SU-DHL-6 (cell line): ENCODE measurements around the gene PLAC8L1.

Experiments used
- H2AFZ ChIP-seq: fragments of 200-600 bp; sonication (generic); 2 replicates; pipeline ENCODE4 v1.6.1; 2014; ENCODE audit warnings: low read depth, mild to moderate bottlenecking, moderate library complexity, mixed read lengths, antibody characterized with exemption, low read length; ENCODE audit not compliant: severe bottlenecking
- H3F3A ChIP-seq: fragments of 200-600 bp; shearing (Covaris generic); 2 replicates; pipeline ENCODE4 v1.6.0; 2016; ENCODE audit warnings: antibody characterized with exemption, mild to moderate bottlenecking; ENCODE audit not compliant: insufficient read depth
- H3K27ac ChIP-seq: fragments of 200-600 bp; sonication (generic); 2 replicates; pipeline ENCODE4 v1.5.1; 2016; ENCODE audit warnings: low read depth, mild to moderate bottlenecking, low read length, moderate library complexity, mixed read lengths
- H3K27me3 ChIP-seq: fragments of 200-600 bp; sonication (generic), shearing (Covaris generic); 2 replicates; pipeline ENCODE4 v1.6.0; 2014; ENCODE audit warnings: mild to moderate bottlenecking, low read length
- H3K36me3 ChIP-seq: fragments of 200-600 bp; sonication (generic); 2 replicates; pipeline ENCODE4 v1.6.1; 2014; ENCODE audit warnings: mild to moderate bottlenecking, low read length, mixed read lengths
- H3K4me2 ChIP-seq: fragments of 300-600, 200-600 bp; shearing (Covaris generic), sonication (generic); 2 replicates; pipeline ENCODE4 v1.6.0; 2014; ENCODE audit warnings: low read length, low read depth, mild to moderate bottlenecking; ENCODE audit not compliant: poor library complexity, severe bottlenecking
- H3K4me3 ChIP-seq: fragments of 200-600 bp; sonication (generic); 2 replicates; pipeline ENCODE4 v1.5.1; 2014; ENCODE audit warnings: antibody characterized with exemption, low read length, mild to moderate bottlenecking, mixed read lengths; ENCODE audit not compliant: insufficient read depth, poor library complexity, severe bottlenecking
- H3K79me2 ChIP-seq: fragments of 200-600 bp; sonication (generic); 2 replicates; pipeline ENCODE4 v1.6.1; 2014; ENCODE audit warnings: mild to moderate bottlenecking, low read length, moderate library complexity; ENCODE audit not compliant: insufficient read depth
- H3K9ac ChIP-seq: fragments of 200-600 bp; sonication (generic); 2 replicates; pipeline ENCODE4 v1.7.0; 2014; ENCODE audit warnings: mild to moderate bottlenecking, low read length
- H3K9me2 ChIP-seq: fragments of 200-600 bp; sonication (generic); replicated peaks from 2 replicates; pipeline ENCODE4 v1.6.1; 2014; ENCODE audit warnings: low read length; ENCODE audit not compliant: insufficient read depth
- H3K9me3 ChIP-seq: fragments of 200-600 bp; sonication (generic); 2 replicates; pipeline ENCODE4 v1.6.1; 2014; ENCODE audit warnings: low read length, mixed read lengths; ENCODE audit not compliant: insufficient read depth
- H4K20me1 ChIP-seq: fragments of 200-600 bp; sonication (generic); 2 replicates; pipeline ENCODE4 v1.6.1; 2014; ENCODE audit warnings: low read depth, mild to moderate bottlenecking, antibody characterized with exemption, low read length, moderate library complexity, mixed read lengths
- EZH2phosphoT487 ChIP-seq: fragments of 200-600 bp; sonication (generic), shearing (Covaris generic); conservative IDR thresholded peaks from 2 replicates; pipeline ENCODE4 v1.6.1; 2018; ENCODE audit warnings: mild to moderate bottlenecking, antibody characterized with exemption, low read length, moderate library complexity, mixed read lengths
- TF ChIP-seq, protein P1 (sequence below): fragments of 200-600 bp; sonication (generic); IDR thresholded peaks from one replicate; pipeline ENCODE4 v1.5.1; 2017; ENCODE audit warnings: antibody characterized with exemption, mild to moderate bottlenecking, low read length, moderate library complexity; ENCODE audit not compliant: insufficient read depth, poor library complexity, severe bottlenecking

PLAC8L1 gene

DNA sequence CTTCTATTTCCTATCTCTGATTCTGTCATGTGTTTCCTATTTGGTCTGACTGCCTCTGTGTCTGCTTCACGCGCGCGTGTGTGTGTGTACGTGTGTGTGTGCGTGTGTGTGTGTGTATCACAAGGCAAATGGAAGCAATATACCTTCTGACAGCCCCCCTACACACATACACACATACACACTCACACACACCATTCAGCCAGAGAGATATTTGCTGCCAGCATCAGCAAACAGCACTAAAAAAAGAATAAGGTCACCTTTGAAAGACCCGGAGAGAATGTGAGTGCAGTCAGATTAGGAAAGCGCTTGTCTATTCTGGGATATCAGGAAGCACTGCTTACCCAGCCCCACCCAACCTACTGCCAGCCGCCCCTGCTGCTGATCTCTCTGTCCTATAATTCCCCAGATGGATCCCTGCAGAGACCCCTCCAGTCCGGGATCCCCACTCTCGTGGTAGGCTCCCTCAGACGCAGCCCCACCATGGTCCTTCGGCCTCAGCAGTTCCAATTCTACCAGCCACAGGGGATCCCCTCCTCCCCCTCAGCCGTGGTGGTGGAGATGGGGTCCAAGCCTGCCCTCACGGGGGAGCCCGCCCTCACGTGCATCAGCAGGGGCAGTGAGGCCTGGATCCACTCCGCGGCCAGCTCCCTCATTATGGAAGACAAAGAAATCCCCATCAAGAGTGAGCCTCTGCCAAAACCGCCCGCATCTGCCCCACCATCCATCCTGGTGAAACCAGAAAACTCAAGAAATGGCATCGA is 45.7 kb downstream of the PLAC8L1 start:
- Histone ChIP-seq H3F3A (no peaks in the 10 kb centered on the region), H3K79me2 (no peaks in the 10 kb centered on the region)

DNA sequence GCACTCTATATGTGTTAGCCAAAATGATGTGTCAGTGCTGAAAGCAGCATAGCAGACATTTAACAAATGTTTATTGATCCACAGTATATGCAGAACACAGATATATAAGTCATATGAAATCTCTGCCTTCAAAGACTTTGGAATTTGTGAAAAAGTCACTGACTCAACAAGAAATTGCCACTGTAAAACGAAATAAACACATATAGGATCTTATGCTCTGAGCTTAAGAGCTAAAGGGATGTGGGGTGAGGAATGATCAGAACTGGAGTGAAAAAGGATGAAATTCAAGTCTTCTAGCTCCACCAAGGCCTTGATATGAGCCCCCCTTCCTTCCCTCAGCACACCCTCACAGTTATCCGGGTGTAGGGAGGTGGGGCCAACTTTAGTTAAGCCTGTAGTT is 49.9 kb downstream of the PLAC8L1 start:
- H2AFZ ChIP-seq: no peak overlapping the region
- TF ChIP-seq, protein P1, sequence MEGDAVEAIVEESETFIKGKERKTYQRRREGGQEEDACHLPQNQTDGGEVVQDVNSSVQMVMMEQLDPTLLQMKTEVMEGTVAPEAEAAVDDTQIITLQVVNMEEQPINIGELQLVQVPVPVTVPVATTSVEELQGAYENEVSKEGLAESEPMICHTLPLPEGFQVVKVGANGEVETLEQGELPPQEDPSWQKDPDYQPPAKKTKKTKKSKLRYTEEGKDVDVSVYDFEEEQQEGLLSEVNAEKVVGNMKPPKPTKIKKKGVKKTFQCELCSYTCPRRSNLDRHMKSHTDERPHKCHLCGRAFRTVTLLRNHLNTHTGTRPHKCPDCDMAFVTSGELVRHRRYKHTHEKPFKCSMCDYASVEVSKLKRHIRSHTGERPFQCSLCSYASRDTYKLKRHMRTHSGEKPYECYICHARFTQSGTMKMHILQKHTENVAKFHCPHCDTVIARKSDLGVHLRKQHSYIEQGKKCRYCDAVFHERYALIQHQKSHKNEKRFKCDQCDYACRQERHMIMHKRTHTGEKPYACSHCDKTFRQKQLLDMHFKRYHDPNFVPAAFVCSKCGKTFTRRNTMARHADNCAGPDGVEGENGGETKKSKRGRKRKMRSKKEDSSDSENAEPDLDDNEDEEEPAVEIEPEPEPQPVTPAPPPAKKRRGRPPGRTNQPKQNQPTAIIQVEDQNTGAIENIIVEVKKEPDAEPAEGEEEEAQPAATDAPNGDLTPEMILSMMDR: no peak
- no peak for TF ChIP-seq EZH2phosphoT487
- no peaks in the 10 kb centered on the region for H3K36me3 ChIP-seq
- H3K27me3 ChIP-seq: no peaks in the 10 kb centered on the region
- no peak overlapping the region for H3K4me2 ChIP-seq
- H4K20me1 ChIP-seq: no peaks in the 10 kb centered on the region
- H3K9me3 ChIP-seq: no peaks in the 10 kb centered on the region
- no peaks in the 10 kb centered on the region for H3F3A ChIP-seq
- no peak overlapping the region for H3K27ac ChIP-seq
- H3K9me2 ChIP-seq: no peaks in the 10 kb centered on the region
- no peaks in the 10 kb centered on the region for H3K79me2 ChIP-seq
- no peak overlapping the region for H3K4me3 ChIP-seq
- H3K9ac ChIP-seq: no peak overlapping the region

More for the DNA sequence above, 45.7 kb downstream of the PLAC8L1 start:
- TF ChIP-seq EZH2phosphoT487: no peak
- TF ChIP-seq, protein P1: no peak
- H3K36me3 ChIP-seq: no peaks in the 10 kb centered on the region
- H2AFZ ChIP-seq: no peak overlapping the region
- no peak overlapping the region for H3K27ac ChIP-seq
- H3K4me2 ChIP-seq: no peak overlapping the region
- no peak overlapping the region for H3K4me3 ChIP-seq
- H3K9ac ChIP-seq: no peak overlapping the region
- H3K27me3 ChIP-seq: no peaks in the 10 kb centered on the region
- no peaks in the 10 kb centered on the region for H3K9me3 ChIP-seq
- no peaks in the 10 kb centered on the region for H4K20me1 ChIP-seq
- H3K9me2 ChIP-seq: no peaks in the 10 kb centered on the region

DNA sequence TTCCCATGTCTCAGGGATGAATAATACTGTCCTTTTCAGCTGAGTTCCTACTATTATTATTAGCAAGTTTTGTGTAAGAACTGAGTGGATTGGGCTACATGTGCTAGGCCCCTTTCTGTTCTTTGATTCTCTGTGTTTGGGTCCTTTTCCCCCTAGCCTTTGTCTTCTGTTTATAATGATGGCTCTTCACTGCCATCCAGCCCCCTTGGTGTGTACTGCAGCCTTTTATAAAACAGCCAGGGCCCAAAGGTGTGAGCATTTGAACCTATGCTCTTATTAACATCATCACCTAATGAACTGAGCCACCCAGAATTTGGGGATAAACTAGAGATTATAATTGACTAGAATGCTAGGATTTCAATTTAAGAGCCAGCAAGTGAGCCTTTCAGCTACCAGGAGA is 52.6 kb downstream of the PLAC8L1 start:
- no peaks in the 10 kb centered on the region for H3K9me2 ChIP-seq
- TF ChIP-seq EZH2phosphoT487: no peak
- TF ChIP-seq, protein P1: peak; percentile 19
- H3K27ac ChIP-seq: no peak overlapping the region
- H3K9me3 ChIP-seq: no peaks in the 10 kb centered on the region
- H3K36me3 ChIP-seq: no peaks in the 10 kb centered on the region
- H3K79me2 ChIP-seq: no peaks in the 10 kb centered on the region
- no peak overlapping the region for H2AFZ ChIP-seq
- H3K27me3 ChIP-seq: no peaks in the 10 kb centered on the region
- H3K4me2 ChIP-seq: no peak overlapping the region
- H3K9ac ChIP-seq: no peak overlapping the region
- no peak overlapping the region for H3K4me3 ChIP-seq
- no peaks in the 10 kb centered on the region for H4K20me1 ChIP-seq
- H3F3A ChIP-seq: no peaks in the 10 kb centered on the region
